ENCODE results near the gene ZSWIM1. TPM values are rescaled to one million over a fixed set of nuclear protein-coding genes. Genes with fewer than 3 reads are reported as not detected.

ZSWIM1 gene
- total and polyA plus RNA-seq, 2 donors (not counting 3 experiments of a cell fraction or from before 2014, with no cell fraction given) = 8.5 to 10.0 TPM

DNA sequence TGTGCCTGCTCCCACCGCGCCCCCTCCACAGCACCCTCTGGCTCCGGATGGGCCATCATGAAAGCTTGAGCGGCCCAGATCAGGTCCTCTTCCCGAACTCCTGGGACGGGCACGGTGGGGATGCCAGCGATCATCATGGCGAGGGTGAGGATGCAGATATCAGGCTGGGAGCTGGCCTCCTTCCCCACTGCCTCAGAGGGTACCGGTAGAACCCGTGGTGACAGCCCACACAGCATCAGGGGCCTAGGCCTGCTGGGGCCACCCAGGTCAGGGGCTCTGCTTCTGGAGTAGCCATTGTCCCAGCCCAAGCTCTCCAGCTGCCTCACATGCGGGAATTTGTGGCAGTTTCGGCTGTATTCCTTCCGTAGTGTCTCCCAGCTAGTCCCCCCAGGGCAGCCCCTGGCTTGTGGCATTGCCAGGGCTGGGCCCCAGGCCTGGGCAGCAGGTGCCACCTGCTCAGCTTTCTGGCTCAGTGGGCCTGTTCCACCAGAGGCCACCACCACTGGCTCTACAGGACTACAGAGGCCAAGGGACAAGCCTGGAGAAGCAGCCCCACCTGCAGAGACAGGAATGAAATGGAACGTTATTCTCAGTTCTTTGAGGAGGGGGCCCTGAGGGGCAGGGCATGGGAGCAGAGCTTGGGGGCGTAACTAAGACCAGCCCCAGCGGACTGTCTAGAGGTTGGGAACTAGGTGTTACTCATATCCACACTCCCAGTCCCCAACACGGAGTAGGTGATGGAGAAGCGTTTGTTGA, 5.7 kb downstream of the ZSWIM1 start:
- H3K9me3 ChIP-seq (replicated peaks; ENCODE audit: control insufficient read depth, insufficient read depth, low read length) = no peaks in the 10 kb centered on the region
- no peak overlapping the region for H3K4me3 ChIP-seq (replicated peaks in 1 of 3; ENCODE audit: insufficient read depth in 1 of 3, low read depth in 1 of 3, low read length in 3 of 3)
- CTCF ChIA-PET = interaction anchor here (1.5 kb wide), 1 partner anchor 63 kb away, joined by 4 read pairs; no protein-coding TSS in a partner anchor
- FAIRE-seq (no peak), DNase-seq (ENCODE audit: low read depth, low spot score) (no peak)
- H3K36me3 ChIP-seq (ENCODE audit: control insufficient read depth in 2 of 2, extremely low read depth in 1 of 2, insufficient read depth in 2 of 2, low read length in 2 of 2) = peaks cover 4 to 17% of the 10 kb centered on the region in 2 experiments
- H3K4me1 ChIP-seq (ENCODE audit: control insufficient read depth, extremely low read depth, insufficient read depth, low read length) = peaks cover 19% of the 10 kb centered on the region
- H3K9ac ChIP-seq (replicated peaks; ENCODE audit: extremely low read depth, insufficient read depth, low read length) = no peak overlapping the region
- dilution Hi-C loops (cut with MboI; ENCODE audit: extremely low pct_ligation_motif_present, low sequenced_read_pairs) = no loop called here
- no peak overlapping the region for H2AFZ ChIP-seq (ENCODE audit: low read depth, low read length)
- intact Hi-C loops (cut with micrococcal nuclease) = no loop called here
- TF ChIP-seq EZH2 (IDR thresholded peaks at IDR 0.05; ENCODE audit: borderline replicate concordance, low read depth, low read length, severe bottlenecking) = no peak
- TF ChIP-seq, protein P1, sequence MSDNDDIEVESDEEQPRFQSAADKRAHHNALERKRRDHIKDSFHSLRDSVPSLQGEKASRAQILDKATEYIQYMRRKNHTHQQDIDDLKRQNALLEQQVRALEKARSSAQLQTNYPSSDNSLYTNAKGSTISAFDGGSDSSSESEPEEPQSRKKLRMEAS (IDR thresholded peaks at IDR 0.05; ENCODE audit: insufficient read depth, insufficient read length) = no peak
- TF ChIP-seq JUN (IDR thresholded peaks at IDR 0.05; ENCODE audit: borderline replicate concordance, insufficient read depth, insufficient read length, low read depth) = no peak
- no peak for TF ChIP-seq POLR2A (IDR thresholded peaks at IDR 0.05; ENCODE audit: low read depth, low read length)
- TF ChIP-seq GATA2 (IDR thresholded peaks at IDR 0.05; ENCODE audit: insufficient read depth, insufficient read length, low read depth, low read length) = no peak
- no peak for TF ChIP-seq POLR2AphosphoS5 (IDR thresholded peaks at IDR 0.05; ENCODE audit: insufficient read depth, low read depth, low read length)
- TF ChIP-seq FOS (IDR thresholded peaks at IDR 0.05; ENCODE audit: borderline replicate concordance, insufficient read depth, low read length) = no peak
- TF ChIP-seq, protein P2, sequence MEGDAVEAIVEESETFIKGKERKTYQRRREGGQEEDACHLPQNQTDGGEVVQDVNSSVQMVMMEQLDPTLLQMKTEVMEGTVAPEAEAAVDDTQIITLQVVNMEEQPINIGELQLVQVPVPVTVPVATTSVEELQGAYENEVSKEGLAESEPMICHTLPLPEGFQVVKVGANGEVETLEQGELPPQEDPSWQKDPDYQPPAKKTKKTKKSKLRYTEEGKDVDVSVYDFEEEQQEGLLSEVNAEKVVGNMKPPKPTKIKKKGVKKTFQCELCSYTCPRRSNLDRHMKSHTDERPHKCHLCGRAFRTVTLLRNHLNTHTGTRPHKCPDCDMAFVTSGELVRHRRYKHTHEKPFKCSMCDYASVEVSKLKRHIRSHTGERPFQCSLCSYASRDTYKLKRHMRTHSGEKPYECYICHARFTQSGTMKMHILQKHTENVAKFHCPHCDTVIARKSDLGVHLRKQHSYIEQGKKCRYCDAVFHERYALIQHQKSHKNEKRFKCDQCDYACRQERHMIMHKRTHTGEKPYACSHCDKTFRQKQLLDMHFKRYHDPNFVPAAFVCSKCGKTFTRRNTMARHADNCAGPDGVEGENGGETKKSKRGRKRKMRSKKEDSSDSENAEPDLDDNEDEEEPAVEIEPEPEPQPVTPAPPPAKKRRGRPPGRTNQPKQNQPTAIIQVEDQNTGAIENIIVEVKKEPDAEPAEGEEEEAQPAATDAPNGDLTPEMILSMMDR (IDR thresholded peaks at IDR 0.05; ENCODE audit: extremely low read depth in 1 of 2, insufficient read depth in 1 of 2, low read depth in 1 of 2, low read length in 2 of 2) = no peak
- no peak for TF ChIP-seq MYC (IDR thresholded peaks at IDR 0.05; ENCODE audit: low read depth, low read length)
- POLR2A ChIA-PET = no interaction called here
- no TSS peak for BruUV-seq (replicated peaks)
- H3K9me1 ChIP-seq (replicated peaks; ENCODE audit: control insufficient read depth, extremely low read depth, insufficient read depth, low read length) = no peaks in the 10 kb centered on the region
- H3K79me2 ChIP-seq (ENCODE audit: control insufficient read depth, insufficient read depth, low read length) = peaks cover 18% of the 10 kb centered on the region
- H3K4me2 ChIP-seq (ENCODE audit: insufficient read depth, low read length) = no peak overlapping the region
- H3K27me3 ChIP-seq (ENCODE audit: control insufficient read depth in 2 of 2, insufficient read depth in 2 of 2, low read length in 2 of 2) = no peaks in the 10 kb centered on the region
- no peaks in the 10 kb centered on the region for H4K20me1 ChIP-seq (replicated peaks; ENCODE audit: control insufficient read depth, extremely low read depth, insufficient read depth, low read length)
- H3K27ac ChIP-seq (ENCODE audit: insufficient read depth, low read depth, low read length) = no peak overlapping the region

All from endothelial cell of umbilical vein (primary cell).